AG04450 (cell line): ENCODE results near the gene PRLH. TPM values are rescaled to one million over a fixed set of nuclear protein-coding genes. Genes with fewer than 3 reads are reported as not detected.

Experiments used
- CTCF ChIA-PET: fragments of 300-600, 350-600 bp; formaldehyde crosslinking; extraction: SDS; loops from one replicate; lab custom pipeline; 2022; ENCODE audit warnings: antibody characterized with exemption, inconsistent platforms; lab: Charles Lee
- POLR2A ChIA-PET: fragments of 350-600 bp; formaldehyde crosslinking; extraction: SDS; loops from one replicate; lab custom pipeline; 2021; ENCODE audit warnings: antibody characterized with exemption, inconsistent platforms; lab: Yijun Ruan, JAX
- DNase-seq: peaks from one replicate; pipeline ENCODE4 v3.0.0-alpha.2; 2011; ENCODE audit warnings: low read depth, low spot score
- H3K27ac ChIP-seq: one replicate; pipeline ENCODE4 v1.5.1; 2012; ENCODE audit warnings: low read depth, low read length, control low read depth
- H3K27me3 ChIP-seq: one replicate; pipeline ENCODE4 v1.6.0; 2012; ENCODE audit warnings: low read length; ENCODE audit not compliant: control insufficient read depth, insufficient read depth
- H3K4me3 ChIP-seq: 2 replicates; pipeline ENCODE4 v1.5.1; 2011; ENCODE audit warnings: mild to moderate bottlenecking, low read depth, low read length, control low read depth
- H3K9me3 ChIP-seq: 2 replicates; pipeline ENCODE4 v1.5.1; 2012; ENCODE audit warnings: low read length; ENCODE audit not compliant: control insufficient read depth, insufficient read depth
- polyA plus RNA-seq: library from polyadenylated mRNA; depleted of rRNA; stranded (reverse); fragments of >200 nt; gene quantifications from 2 replicates; pipeline ENCODE4 v1.2.3, GENCODE V29; 2011
- TF ChIP-seq, protein P1 (sequence below): IDR thresholded peaks from 2 replicates; pipeline ENCODE4 v1.5.1; 2011; ENCODE audit warnings: low read depth, low read length, control low read depth, inconsistent platforms

The PRLH gene
- polyA plus RNA-seq, 1 experiment: not detected

DNA sequence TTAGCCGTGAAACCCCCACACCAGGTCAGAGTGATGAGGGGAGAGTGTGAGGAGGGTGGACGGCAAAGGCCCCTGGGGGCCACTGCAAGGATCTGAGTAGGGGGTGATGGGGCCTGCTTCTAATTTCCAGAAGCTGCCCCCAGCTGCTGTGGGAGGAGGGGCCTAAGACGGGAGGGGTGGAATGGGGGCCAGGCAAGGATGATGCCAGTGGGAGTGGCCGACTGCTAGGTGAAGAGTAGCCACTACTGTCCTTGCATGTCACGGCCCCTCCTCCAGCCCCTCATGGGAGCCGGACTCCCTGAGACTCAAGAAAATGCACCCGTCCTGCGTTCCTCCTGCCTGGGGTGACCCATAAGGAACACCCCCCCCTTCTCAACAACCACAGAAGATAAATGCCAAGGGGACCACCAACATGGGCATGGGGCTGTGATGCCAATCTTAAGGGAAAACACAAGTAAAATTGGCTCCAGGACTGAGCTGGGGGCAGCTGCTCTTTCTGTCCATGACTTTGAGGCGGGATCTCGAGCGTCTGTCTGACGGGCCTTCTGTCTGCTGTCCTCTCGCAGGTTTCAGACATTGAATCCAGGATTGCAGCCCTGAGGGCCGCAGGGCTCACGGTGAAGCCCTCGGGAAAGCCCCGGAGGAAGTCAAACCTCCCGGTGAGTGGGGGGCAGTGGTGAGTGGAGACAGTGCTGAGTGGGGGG lies 24.2 kb upstream of the PRLH start:
- no peak for DNase-seq
- Histone ChIP-seq H3K9me3 (peaks cover 8% of the 10 kb centered on the region), H3K4me3 (no peak overlapping the region), H3K27me3 (no peaks in the 10 kb centered on the region), H3K27ac (no peak overlapping the region)
- CTCF ChIA-PET: interaction anchor here (0.9 to 3.7 kb wide), 2 partner anchors 29 to 30 kb away, joined by 7 to 20 read pairs; no protein-coding TSS in a partner anchor
- POLR2A ChIA-PET: no interaction called here
- TF ChIP-seq, protein P1, sequence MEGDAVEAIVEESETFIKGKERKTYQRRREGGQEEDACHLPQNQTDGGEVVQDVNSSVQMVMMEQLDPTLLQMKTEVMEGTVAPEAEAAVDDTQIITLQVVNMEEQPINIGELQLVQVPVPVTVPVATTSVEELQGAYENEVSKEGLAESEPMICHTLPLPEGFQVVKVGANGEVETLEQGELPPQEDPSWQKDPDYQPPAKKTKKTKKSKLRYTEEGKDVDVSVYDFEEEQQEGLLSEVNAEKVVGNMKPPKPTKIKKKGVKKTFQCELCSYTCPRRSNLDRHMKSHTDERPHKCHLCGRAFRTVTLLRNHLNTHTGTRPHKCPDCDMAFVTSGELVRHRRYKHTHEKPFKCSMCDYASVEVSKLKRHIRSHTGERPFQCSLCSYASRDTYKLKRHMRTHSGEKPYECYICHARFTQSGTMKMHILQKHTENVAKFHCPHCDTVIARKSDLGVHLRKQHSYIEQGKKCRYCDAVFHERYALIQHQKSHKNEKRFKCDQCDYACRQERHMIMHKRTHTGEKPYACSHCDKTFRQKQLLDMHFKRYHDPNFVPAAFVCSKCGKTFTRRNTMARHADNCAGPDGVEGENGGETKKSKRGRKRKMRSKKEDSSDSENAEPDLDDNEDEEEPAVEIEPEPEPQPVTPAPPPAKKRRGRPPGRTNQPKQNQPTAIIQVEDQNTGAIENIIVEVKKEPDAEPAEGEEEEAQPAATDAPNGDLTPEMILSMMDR: no peak

DNA sequence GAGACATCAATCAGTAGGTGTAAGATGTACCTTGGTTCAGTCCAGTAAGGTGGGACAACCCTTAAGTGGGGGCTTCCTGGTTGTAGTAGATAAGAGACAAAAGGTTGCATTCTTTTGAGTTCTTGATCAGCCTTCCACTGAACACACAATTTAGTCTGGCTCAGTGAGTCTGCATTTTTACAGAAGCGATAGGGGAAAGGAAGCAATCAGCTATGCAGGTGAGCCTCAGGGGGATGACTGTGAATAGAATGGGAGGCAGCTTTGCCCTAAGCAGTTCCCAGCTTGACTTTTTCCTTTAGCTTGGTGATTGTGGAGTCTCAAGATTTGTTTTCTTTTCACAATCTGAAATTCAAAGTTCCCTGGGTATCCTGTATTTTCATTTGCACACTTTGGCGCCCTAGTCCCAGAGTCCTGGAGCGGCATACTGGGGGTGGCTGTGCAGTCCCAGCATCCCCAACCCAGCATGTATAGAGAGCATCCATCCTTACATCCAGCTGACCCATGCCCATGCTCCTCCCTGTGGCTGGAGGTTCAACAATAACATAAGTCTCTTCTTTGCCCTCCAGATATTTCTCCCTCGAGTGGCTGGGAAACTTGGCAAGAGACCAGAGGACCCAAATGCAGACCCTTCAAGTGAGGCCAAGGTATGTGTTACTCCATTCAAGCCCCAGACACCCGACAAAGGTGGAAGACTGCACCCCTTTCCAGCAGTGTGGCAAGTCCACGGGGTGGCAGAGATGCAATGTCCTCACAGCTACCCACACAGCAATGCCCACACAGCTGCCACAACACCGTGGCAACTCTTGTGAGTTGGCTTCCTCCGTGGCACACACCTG lies 20.1 kb upstream of the PRLH start:
- peaks cover 8% of the 10 kb centered on the region for H3K9me3 ChIP-seq
- no peak overlapping the region for H3K4me3 ChIP-seq
- H3K27ac ChIP-seq: no peak overlapping the region
- POLR2A ChIA-PET: no interaction called here
- no peaks in the 10 kb centered on the region for H3K27me3 ChIP-seq
- CTCF ChIA-PET: interaction anchor here (1.1 to 4.4 kb wide), 2 partner anchors 33 to 124 kb away, joined by 3 to 18 read pairs; no protein-coding TSS in a partner anchor
- no peak for DNase-seq
- TF ChIP-seq, protein P1: no peak

DNA sequence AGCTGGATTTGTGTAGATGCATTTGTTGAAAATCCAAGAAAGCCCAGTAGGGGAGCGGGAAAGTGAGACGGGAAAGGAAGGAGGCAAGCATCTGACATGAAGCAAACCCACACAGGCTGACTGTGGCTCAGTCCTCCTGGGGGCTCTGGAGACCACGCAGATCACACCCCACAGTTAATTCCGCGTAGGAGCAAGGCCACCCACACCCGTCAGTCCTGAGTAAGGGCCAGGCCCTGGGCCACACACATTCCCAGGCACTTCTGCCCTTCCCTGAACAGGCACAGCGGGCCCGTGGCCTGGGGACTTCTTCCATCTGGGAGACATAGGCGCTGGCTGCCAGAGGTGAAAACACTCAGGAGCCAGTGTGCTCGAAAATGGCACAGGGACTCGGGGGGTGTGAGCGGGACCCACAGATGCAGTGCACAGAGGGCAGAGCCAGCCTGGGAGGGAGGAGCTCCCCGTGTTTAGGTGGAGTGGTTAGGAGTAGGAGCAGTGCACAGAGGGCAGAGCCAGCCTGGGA lies 19.4 kb upstream of the PRLH start:
- CTCF ChIA-PET: interaction anchor here (4.4 kb wide), 1 partner anchor 34 kb away, joined by 18 read pairs; no protein-coding TSS in a partner anchor
- POLR2A ChIA-PET: no interaction called here
- Histone ChIP-seq H3K27me3 (no peaks in the 10 kb centered on the region), H3K9me3 (peaks cover 6% of the 10 kb centered on the region), H3K4me3 (no peak overlapping the region), H3K27ac (no peak overlapping the region)
- DNase-seq: no peak
- TF ChIP-seq, protein P1: no peak

DNA sequence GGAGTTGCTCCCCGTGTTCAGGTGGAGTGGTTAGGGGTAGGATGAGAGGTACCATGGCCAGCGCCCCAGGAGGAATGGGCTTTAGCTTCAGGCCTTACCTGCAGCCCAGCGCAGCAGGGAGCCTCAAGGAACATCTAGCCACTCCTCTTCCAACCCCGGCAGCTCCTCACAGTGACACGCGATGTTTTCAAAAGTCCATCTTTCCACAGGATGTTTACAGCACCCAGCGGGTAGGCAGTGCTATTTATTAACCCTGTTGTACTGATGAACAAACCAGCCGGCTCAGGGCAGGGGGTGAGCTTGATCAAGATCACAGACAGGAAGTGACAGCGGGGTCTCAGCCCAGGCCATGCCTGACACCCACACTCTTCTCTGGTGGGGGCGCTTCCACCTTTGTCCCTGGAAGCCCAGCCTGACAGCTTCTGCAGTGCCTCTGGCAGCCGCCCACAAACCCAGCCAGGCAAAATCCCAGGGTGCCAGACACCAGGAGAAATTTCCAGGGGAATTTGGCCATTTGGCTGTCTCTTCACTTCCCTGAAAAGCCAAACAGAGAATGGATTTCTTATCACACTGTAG lies 18.4 kb upstream of the PRLH start:
- DNase-seq: no peak
- CTCF ChIA-PET: interaction anchor here (2.4 to 4.4 kb wide), 2 partner anchors 24 to 35 kb away, joined by 12 to 18 read pairs; no protein-coding TSS in a partner anchor

More for the DNA sequence above, 18.4 kb upstream of the PRLH start:
- no peaks in the 10 kb centered on the region for H3K9me3 ChIP-seq
- no peak overlapping the region for H3K4me3 ChIP-seq
- POLR2A ChIA-PET: no interaction called here
- TF ChIP-seq, protein P1: no peak
- H3K27me3 ChIP-seq: no peaks in the 10 kb centered on the region
- H3K27ac ChIP-seq: no peak overlapping the region
